DND-41 (cell line): ENCODE results near the gene DBP.

Experiments
- EZH2 ChIP-seq: IDR thresholded peaks from 3 replicates; pipeline ENCODE4 v1.6.1; 2012; ENCODE audit warnings: borderline replicate concordance, low read depth, mild to moderate bottlenecking, moderate library complexity, low read length, inconsistent platforms; ENCODE audit not compliant: severe bottlenecking
- TF ChIP-seq, protein P1 (sequence below): IDR thresholded peaks from 2 replicates; pipeline ENCODE4 v1.5.1; 2012; ENCODE audit warnings: borderline replicate concordance, low read length, moderate library complexity, mild to moderate bottlenecking; ENCODE audit not compliant: poor library complexity, severe bottlenecking; ENCODE audit errors: extremely low read depth

DNA sequence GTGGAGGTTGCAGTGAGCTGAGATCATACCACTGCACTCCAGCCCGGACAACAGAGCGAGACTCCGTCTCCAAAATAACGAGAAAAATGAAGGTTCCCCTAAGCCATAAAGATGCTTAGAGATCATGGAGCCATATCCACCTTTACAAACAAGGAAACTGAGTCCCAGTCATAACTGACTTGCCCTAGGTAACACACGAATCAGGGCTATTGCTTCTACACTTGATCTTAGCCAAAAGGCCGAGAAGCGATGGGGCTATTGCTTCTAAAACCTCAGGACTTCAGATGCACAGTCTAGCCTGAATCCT is 3.2 kb downstream of the DBP start:
- TF ChIP-seq, protein P1, sequence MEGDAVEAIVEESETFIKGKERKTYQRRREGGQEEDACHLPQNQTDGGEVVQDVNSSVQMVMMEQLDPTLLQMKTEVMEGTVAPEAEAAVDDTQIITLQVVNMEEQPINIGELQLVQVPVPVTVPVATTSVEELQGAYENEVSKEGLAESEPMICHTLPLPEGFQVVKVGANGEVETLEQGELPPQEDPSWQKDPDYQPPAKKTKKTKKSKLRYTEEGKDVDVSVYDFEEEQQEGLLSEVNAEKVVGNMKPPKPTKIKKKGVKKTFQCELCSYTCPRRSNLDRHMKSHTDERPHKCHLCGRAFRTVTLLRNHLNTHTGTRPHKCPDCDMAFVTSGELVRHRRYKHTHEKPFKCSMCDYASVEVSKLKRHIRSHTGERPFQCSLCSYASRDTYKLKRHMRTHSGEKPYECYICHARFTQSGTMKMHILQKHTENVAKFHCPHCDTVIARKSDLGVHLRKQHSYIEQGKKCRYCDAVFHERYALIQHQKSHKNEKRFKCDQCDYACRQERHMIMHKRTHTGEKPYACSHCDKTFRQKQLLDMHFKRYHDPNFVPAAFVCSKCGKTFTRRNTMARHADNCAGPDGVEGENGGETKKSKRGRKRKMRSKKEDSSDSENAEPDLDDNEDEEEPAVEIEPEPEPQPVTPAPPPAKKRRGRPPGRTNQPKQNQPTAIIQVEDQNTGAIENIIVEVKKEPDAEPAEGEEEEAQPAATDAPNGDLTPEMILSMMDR, result no peak
- no peak for TF ChIP-seq EZH2
